GM23248 (cell line): Measurements from ENCODE around the gene CHADL. TPM values are rescaled to one million over a fixed set of nuclear protein-coding genes. Genes with fewer than 3 reads are reported as not detected.

Source experiments
- DNase-seq: peaks from one replicate; pipeline ENCODE4 v3.0.0-alpha.2; 2015
- H2AFZ ChIP-seq: fragments of 200-600 bp; sonication (generic); 2 replicates; pipeline ENCODE4 v1.6.1; 2016; ENCODE audit warnings: antibody characterized with exemption
- H3F3A ChIP-seq: fragments of 200-600 bp; sonication (generic); 2 replicates; pipeline ENCODE4 v1.6.1; 2016; ENCODE audit warnings: mild to moderate bottlenecking, antibody characterized with exemption, mixed run types; ENCODE audit not compliant: insufficient read depth
- H3K27ac ChIP-seq: fragments of 200-600 bp; sonication (generic); 2 replicates; pipeline ENCODE4 v1.5.1; 2016; ENCODE audit warnings: mild to moderate bottlenecking
- H3K27me3 ChIP-seq: fragments of 200-600 bp; sonication (generic); replicated peaks from 2 replicates; pipeline ENCODE4 v1.6.1; 2016; ENCODE audit warnings: mild to moderate bottlenecking; ENCODE audit not compliant: insufficient read depth
- H3K36me3 ChIP-seq: fragments of 200-600 bp; sonication (generic); 2 replicates; pipeline ENCODE4 v1.6.1; 2016; ENCODE audit warnings: low read depth, mild to moderate bottlenecking
- H3K4me1 ChIP-seq: fragments of 200-600 bp; sonication (generic); 2 replicates; pipeline ENCODE4 v1.6.1; 2016; ENCODE audit warnings: mild to moderate bottlenecking; ENCODE audit not compliant: insufficient read depth
- H3K4me2 ChIP-seq: fragments of 200-600 bp; sonication (generic); one replicate; pipeline ENCODE4 v1.6.1; 2016; ENCODE audit warnings: mild to moderate bottlenecking; ENCODE audit not compliant: unreplicated experiment
- H3K4me3 ChIP-seq: fragments of 200-600 bp; sonication (generic); 2 replicates; pipeline ENCODE4 v1.5.1; 2016; ENCODE audit warnings: mild to moderate bottlenecking
- H3K79me2 ChIP-seq: fragments of 200-600 bp; sonication (generic); 2 replicates; pipeline ENCODE4 v1.6.1; 2016; ENCODE audit warnings: mild to moderate bottlenecking; ENCODE audit not compliant: insufficient read depth
- H3K9ac ChIP-seq: fragments of 200-600 bp; sonication (generic); 2 replicates; pipeline ENCODE4 v1.6.1; 2016; ENCODE audit warnings: mild to moderate bottlenecking
- H3K9me2 ChIP-seq: fragments of 200-600 bp; sonication (generic); 2 replicates; pipeline ENCODE4 v1.6.1; 2016; ENCODE audit warnings: mixed run types, mild to moderate bottlenecking, moderate library complexity; ENCODE audit not compliant: insufficient read depth
- H3K9me3 ChIP-seq: fragments of 200-600 bp; sonication (generic); one replicate; pipeline ENCODE4 v1.6.1; 2017; ENCODE audit warnings: low read depth
- H4K20me1 ChIP-seq: fragments of 200-600 bp; sonication (generic); 2 replicates; pipeline ENCODE4 v1.6.0; 2016; ENCODE audit not compliant: insufficient read depth
- EZH2 ChIP-seq: fragments of 200-600 bp; sonication (generic); IDR thresholded peaks from 2 replicates; pipeline ENCODE4 v1.6.1; 2018; ENCODE audit warnings: antibody characterized with exemption, mild to moderate bottlenecking; ENCODE audit not compliant: insufficient read depth, poor library complexity, severe bottlenecking
- EZH2phosphoT487 ChIP-seq: fragments of 200-600 bp; sonication (generic); IDR thresholded peaks from 2 replicates; pipeline ENCODE4 v1.6.1; 2018; ENCODE audit warnings: antibody characterized with exemption, moderate library complexity, mild to moderate bottlenecking, low read depth; ENCODE audit not compliant: insufficient read depth
- WGBS, 2 experiments: methylation state at CpG; one replicate each; pipeline ENCODE4 v1.1.6; 2015 to 2017; ENCODE audit warnings: low lambda C conversion rate in 2 of 2, low coverage in 1 of 2; ENCODE audit errors: missing lambda C conversion rate in 2 of 2; 5-methylcytosine and 5-hydroxymethylcytosine counted together
- in situ Hi-C: fragments of 300-500 bp; cut with MboI; formaldehyde crosslinking; loops from 2 replicates; pipeline ENCODE4 v1.15.0; 2020
- polyA plus RNA-seq: library from polyadenylated mRNA; unstranded; fragments of >200 nt; fragmentation: Nextera tagmentation; extraction: Ambion mirVana; gene quantifications from 2 replicates; pipeline ENCODE4 v1.2.1, GENCODE V29; 2016
- total RNA-seq: library from RNA; depleted of rRNA; stranded (reverse); fragments of >200 nt; shearing (Covaris generic); gene quantifications from 2 replicates; pipeline ENCODE4 v1.2.3, GENCODE V29; 2014

The CHADL gene
- total and polyA plus RNA-seq, 2 experiments from 2014 or later = 0.22 to 0.88 TPM

- Histone ChIP-seq H3K4me2 (no peak overlapping the region), H3K36me3 (peaks cover 26% of the 10 kb centered on the region; the same call in 1 of the 2 replicates), H3K27ac (no peak overlapping the region), H2AFZ (no peak overlapping the region), H3K27me3 (no peaks in the 10 kb centered on the region), H3K9me2 (no peaks in the 10 kb centered on the region), H3F3A (peaks cover 7% of the 10 kb centered on the region; the same call in 1 of the 2 replicates), H3K4me1 (no peaks in the 10 kb centered on the region), H4K20me1 (no peaks in the 10 kb centered on the region), H3K79me2 (no peaks in the 10 kb centered on the region), H3K4me3 (no peak overlapping the region), H3K9me3 (no peaks in the 10 kb centered on the region), H3K9ac (no peak overlapping the region)
- TF ChIP-seq EZH2 (no peak), EZH2phosphoT487 (no peak)
- in situ Hi-C loops = no loop called here
- no peak for DNase-seq
- WGBS, 2 experiments = 87 to 88% methylated on average over 14 of the region's 14 CpGs
Observed at GRCh38 chr22:41249442-41249841, 8.7 kb upstream of the CHADL start.

GRCh38 chr22:41248758-41249157 lies 8.0 kb upstream of the CHADL start:
- Histone ChIP-seq H3K4me1 (no peaks in the 10 kb centered on the region), H3K27me3 (no peaks in the 10 kb centered on the region), H2AFZ (no peak overlapping the region), H3F3A (peaks cover 10% of the 10 kb centered on the region; the same call in 1 of the 2 replicates), H3K9me3 (no peaks in the 10 kb centered on the region), H3K9ac (no peak overlapping the region), H4K20me1 (no peaks in the 10 kb centered on the region), H3K4me3 (no peak overlapping the region), H3K27ac (no peak overlapping the region), H3K4me2 (no peak overlapping the region), H3K79me2 (no peaks in the 10 kb centered on the region), H3K9me2 (no peaks in the 10 kb centered on the region), H3K36me3 (peaks cover 26% of the 10 kb centered on the region; the same call in 1 of the 2 replicates)
- DNase-seq = no peak
- 88 to 90% methylated on average over 10 of the region's 10 CpGs for WGBS, 2 experiments
- TF ChIP-seq EZH2phosphoT487 (no peak), EZH2 (no peak)
- in situ Hi-C loops = no loop called here

- Histone ChIP-seq H3K27ac (no peak overlapping the region), H3K9me2 (no peaks in the 10 kb centered on the region), H3K36me3 (peaks cover 24% of the 10 kb centered on the region; the same call in 1 of the 2 replicates), H3K9me3 (no peaks in the 10 kb centered on the region), H3K79me2 (no peaks in the 10 kb centered on the region), H2AFZ (no peak overlapping the region), H3K27me3 (no peaks in the 10 kb centered on the region), H3K9ac (no peak overlapping the region), H3F3A (peaks cover 10% of the 10 kb centered on the region; the same call in 1 of the 2 replicates), H3K4me1 (no peaks in the 10 kb centered on the region), H3K4me3 (no peak overlapping the region), H4K20me1 (no peaks in the 10 kb centered on the region), H3K4me2 (no peak overlapping the region)
- in situ Hi-C loops = no loop called here
- TF ChIP-seq EZH2phosphoT487 (no peak), EZH2 (no peak)
- DNase-seq = no peak
- 96 to 97% methylated on average over 15 of the region's 15 CpGs for WGBS, 2 experiments
Observed at GRCh38 chr22:41248314-41248713, 7.6 kb upstream of the CHADL start.

GRCh38 chr22:41247703-41248102 lies 7.0 kb upstream of the CHADL start:
- Histone ChIP-seq H3K4me3 (no peak overlapping the region), H3K9me3 (no peaks in the 10 kb centered on the region), H3K4me2 (no peak overlapping the region), H3K79me2 (no peaks in the 10 kb centered on the region), H3F3A (peaks cover 11% of the 10 kb centered on the region; the same call in 1 of the 2 replicates), H4K20me1 (no peaks in the 10 kb centered on the region), H3K9me2 (no peaks in the 10 kb centered on the region), H3K4me1 (no peaks in the 10 kb centered on the region), H3K9ac (no peak overlapping the region), H3K27me3 (no peaks in the 10 kb centered on the region), H3K27ac (no peak overlapping the region), H2AFZ (no peak overlapping the region), H3K36me3 (peaks cover 19% of the 10 kb centered on the region; the same call in 1 of the 2 replicates)
- no peak for TF ChIP-seq EZH2
- no peak for TF ChIP-seq EZH2phosphoT487
- 85 to 90% methylated on average over 7 of the region's 7 CpGs for WGBS, 2 experiments
- no peak for DNase-seq
- in situ Hi-C loops = no loop called here
